ENCODE measurements around the gene FRMD8. TPM values are rescaled to one million over a fixed set of nuclear protein-coding genes. Genes with fewer than 3 reads are reported as not detected.

FRMD8 gene
- total and polyA plus RNA-seq, 9 of the 15 experiments (the other 6 are each of a cell fraction or from before 2014, with no cell fraction given) = 4.5 to 54.5 (median 15.8) TPM

DNA sequence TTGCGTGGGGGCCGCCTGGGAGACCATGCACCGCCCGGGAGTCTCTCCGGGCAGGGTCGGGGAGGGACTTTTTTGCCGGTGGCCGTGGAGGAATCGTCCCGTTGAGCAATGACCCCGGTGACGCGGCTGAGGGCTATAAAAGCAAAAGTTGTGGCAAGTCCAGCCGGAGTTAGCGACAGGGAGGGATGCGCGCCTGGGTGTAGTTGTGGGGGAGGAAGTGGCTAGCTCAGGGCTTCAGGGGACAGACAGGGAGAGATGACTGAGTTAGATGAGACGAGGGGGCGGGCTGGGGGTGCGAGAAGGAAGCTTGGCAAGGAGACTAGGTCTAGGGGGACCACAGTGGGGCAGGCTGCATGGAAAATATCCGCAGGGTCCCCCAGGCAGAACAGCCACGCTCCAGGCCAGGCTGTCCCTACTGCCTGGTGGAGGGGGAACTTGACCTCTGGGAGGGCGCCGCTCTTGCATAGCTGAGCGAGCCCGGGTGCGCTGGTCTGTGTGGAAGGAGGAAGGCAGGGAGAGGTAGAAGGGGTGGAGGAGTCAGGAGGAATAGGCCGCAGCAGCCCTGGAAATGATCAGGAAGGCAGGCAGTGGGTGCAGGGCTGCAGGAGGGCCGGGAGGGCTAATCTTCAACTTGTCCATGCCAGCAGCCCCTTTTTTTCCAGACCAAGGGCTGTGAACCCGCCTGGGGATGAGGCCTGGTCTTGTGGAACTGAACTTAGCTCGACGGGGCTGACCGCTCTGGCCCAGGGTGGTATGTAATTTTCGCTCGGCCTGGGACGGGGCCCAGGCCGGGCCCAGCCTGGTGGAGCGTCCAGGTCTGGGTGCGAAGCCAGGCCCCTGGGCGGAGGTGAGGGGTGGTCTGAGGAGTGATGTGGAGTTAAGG is 36.4 kb downstream of the FRMD8 start, which contains the start of gene NEAT1 (continued):
- TF ChIP-seq, protein P1, sequence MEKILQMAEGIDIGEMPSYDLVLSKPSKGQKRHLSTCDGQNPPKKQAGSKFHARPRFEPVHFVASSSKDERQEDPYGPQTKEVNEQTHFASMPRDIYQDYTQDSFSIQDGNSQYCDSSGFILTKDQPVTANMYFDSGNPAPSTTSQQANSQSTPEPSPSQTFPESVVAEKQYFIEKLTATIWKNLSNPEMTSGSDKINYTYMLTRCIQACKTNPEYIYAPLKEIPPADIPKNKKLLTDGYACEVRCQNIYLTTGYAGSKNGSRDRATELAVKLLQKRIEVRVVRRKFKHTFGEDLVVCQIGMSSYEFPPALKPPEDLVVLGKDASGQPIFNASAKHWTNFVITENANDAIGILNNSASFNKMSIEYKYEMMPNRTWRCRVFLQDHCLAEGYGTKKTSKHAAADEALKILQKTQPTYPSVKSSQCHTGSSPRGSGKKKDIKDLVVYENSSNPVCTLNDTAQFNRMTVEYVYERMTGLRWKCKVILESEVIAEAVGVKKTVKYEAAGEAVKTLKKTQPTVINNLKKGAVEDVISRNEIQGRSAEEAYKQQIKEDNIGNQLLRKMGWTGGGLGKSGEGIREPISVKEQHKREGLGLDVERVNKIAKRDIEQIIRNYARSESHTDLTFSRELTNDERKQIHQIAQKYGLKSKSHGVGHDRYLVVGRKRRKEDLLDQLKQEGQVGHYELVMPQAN (IDR thresholded peaks at IDR 0.05; ENCODE audit: borderline replicate concordance) = peak; percentile 85
- no peak for TF ChIP-seq NFE2L1 (tag; IDR thresholded peaks at IDR 0.05; ENCODE audit: borderline replicate concordance, low read depth)
- peak; percentile 31 for TF ChIP-seq CTBP1 (IDR thresholded peaks at IDR 0.05; ENCODE audit: borderline replicate concordance)
- TF ChIP-seq, protein P2, sequence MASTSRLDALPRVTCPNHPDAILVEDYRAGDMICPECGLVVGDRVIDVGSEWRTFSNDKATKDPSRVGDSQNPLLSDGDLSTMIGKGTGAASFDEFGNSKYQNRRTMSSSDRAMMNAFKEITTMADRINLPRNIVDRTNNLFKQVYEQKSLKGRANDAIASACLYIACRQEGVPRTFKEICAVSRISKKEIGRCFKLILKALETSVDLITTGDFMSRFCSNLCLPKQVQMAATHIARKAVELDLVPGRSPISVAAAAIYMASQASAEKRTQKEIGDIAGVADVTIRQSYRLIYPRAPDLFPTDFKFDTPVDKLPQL (IDR thresholded peaks at IDR 0.05; ENCODE audit: extremely low read depth, insufficient read length) = peak; percentile 89
- TF ChIP-seq SRF (CRISPR knock-in tag; IDR thresholded peaks at IDR 0.05) = peak; percentile 55 to 99; a peak in 3 of 4 replicates
- peak; percentile 100 for TF ChIP-seq NR2F6 (CRISPR knock-in tag; IDR thresholded peaks at IDR 0.05)
- TF ChIP-seq POLR2AphosphoS5 (IDR thresholded peaks at IDR 0.05; ENCODE audit: control insufficient read depth, insufficient read depth, low read depth, low read length) = peak; percentile 99
- TF ChIP-seq MEF2A (IDR thresholded peaks at IDR 0.05; ENCODE audit: control insufficient read depth, low read depth, low read length) = peak; percentile 69
- TF ChIP-seq HNRNPUL1 (IDR thresholded peaks at IDR 0.05; ENCODE audit: low read length) = peak; percentile 93
- TF ChIP-seq, protein P3, sequence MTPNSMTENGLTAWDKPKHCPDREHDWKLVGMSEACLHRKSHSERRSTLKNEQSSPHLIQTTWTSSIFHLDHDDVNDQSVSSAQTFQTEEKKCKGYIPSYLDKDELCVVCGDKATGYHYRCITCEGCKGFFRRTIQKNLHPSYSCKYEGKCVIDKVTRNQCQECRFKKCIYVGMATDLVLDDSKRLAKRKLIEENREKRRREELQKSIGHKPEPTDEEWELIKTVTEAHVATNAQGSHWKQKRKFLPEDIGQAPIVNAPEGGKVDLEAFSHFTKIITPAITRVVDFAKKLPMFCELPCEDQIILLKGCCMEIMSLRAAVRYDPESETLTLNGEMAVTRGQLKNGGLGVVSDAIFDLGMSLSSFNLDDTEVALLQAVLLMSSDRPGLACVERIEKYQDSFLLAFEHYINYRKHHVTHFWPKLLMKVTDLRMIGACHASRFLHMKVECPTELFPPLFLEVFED (CRISPR knock-in tag; conservative IDR thresholded peaks at IDR 0.05) = peak; percentile 100
- TF ChIP-seq ZNF408 (CRISPR knock-in tag; IDR thresholded peaks at IDR 0.05; ENCODE audit: low read depth) = peak; percentile 94; the same call in 1 of the 2 replicates
- no peak for TF ChIP-seq DACH1 (IDR thresholded peaks at IDR 0.05; ENCODE audit: partially characterized antibody)
- peak; percentile 95 for TF ChIP-seq JUNB (CRISPR knock-in tag; conservative IDR thresholded peaks at IDR 0.05)
- peak; percentile 99 for TF ChIP-seq RNF2 (IDR thresholded peaks at IDR 0.05)
- TF ChIP-seq CBFB (CRISPR knock-in tag; IDR thresholded peaks at IDR 0.05) = peak; percentile 61
- TF ChIP-seq, protein P4, sequence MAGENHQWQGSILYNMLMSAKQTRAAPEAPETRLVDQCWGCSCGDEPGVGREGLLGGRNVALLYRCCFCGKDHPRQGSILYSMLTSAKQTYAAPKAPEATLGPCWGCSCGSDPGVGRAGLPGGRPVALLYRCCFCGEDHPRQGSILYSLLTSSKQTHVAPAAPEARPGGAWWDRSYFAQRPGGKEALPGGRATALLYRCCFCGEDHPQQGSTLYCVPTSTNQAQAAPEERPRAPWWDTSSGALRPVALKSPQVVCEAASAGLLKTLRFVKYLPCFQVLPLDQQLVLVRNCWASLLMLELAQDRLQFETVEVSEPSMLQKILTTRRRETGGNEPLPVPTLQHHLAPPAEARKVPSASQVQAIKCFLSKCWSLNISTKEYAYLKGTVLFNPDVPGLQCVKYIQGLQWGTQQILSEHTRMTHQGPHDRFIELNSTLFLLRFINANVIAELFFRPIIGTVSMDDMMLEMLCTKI (IDR thresholded peaks at IDR 0.05; ENCODE audit: partially characterized antibody) = no peak
- peak; percentile 74 to 92; a peak in 3 of 4 replicates for TF ChIP-seq SIN3A (IDR thresholded peaks at IDR 0.05; ENCODE audit: borderline replicate concordance in 2 of 2, control insufficient read depth in 1 of 2, low read depth in 2 of 2, low read length in 2 of 2)
- TF ChIP-seq, protein P5, sequence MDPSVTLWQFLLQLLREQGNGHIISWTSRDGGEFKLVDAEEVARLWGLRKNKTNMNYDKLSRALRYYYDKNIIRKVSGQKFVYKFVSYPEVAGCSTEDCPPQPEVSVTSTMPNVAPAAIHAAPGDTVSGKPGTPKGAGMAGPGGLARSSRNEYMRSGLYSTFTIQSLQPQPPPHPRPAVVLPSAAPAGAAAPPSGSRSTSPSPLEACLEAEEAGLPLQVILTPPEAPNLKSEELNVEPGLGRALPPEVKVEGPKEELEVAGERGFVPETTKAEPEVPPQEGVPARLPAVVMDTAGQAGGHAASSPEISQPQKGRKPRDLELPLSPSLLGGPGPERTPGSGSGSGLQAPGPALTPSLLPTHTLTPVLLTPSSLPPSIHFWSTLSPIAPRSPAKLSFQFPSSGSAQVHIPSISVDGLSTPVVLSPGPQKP (CRISPR knock-in tag; IDR thresholded peaks at IDR 0.05) = no peak
- no peak; the same call in 1 of the 2 replicates for TF ChIP-seq CXXC5 (CRISPR knock-in tag; IDR thresholded peaks at IDR 0.05)

Data from K562 (cell line).